Ammon's horn (tissue), 1 donor: ENCODE measurements around the gene GPR37L1.
"Not testable (repeated sequence)": the region's sequence is repeated elsewhere in the genome, so short reads cannot be mapped to it uniquely, and the experiment has no call there.

Source experiments
- DNase-seq: peaks from one replicate; pipeline ENCODE4 v3.0.0-alpha.2; 2016; ENCODE audit warnings: low spot score

GPR37L1 gene

GRCh38 chr1:202154766-202155477 is 32.2 kb downstream of the GPR37L1 start:
- peak; percentile 75 for DNase-seq

- DNase-seq = peak; percentile 35
These were observed 32.8 kb downstream of the GPR37L1 start for GRCh38 chr1:202155478-202156021.

GRCh38 chr1:202156590-202156989 is 33.9 kb downstream of the GPR37L1 start:
- no peak for DNase-seq

- no peak for DNase-seq
These were observed 35.2 kb downstream of the GPR37L1 start for GRCh38 chr1:202157945-202158344.

- DNase-seq = no peak
These were observed 36.3 kb downstream of the GPR37L1 start for GRCh38 chr1:202158810-202159533.

GRCh38 chr1:202159534-202160371 is 37.0 kb downstream of the GPR37L1 start:
- no peak for DNase-seq

GRCh38 chr1:202160377-202160940 is 37.7 kb downstream of the GPR37L1 start, which contains the start of gene PTPN7:
TSS of gene PTPN7 (minus strand) at chr1:202160602. CDS start at chr1:202159402, 1,200 bp downstream.
- DNase-seq = no peak

- peak; percentile 29 for DNase-seq
These were observed 38.7 kb downstream of the GPR37L1 start for GRCh38 chr1:202161151-202162046.

GRCh38 chr1:202162047-202162417 is 39.3 kb downstream of the GPR37L1 start:
- DNase-seq = no peak

- no peak for DNase-seq
These were observed 39.9 kb downstream of the GPR37L1 start for GRCh38 chr1:202162418-202163280.

GRCh38 chr1:202163281-202164270 is 40.9 kb downstream of the GPR37L1 start:
- no peak for DNase-seq

- no peak for DNase-seq
These were observed 41.7 kb downstream of the GPR37L1 start for GRCh38 chr1:202164271-202165037.

GRCh38 chr1:202165267-202165941 is 42.7 kb downstream of the GPR37L1 start:
- DNase-seq = no peak

GRCh38 chr1:202165942-202166843 is 43.5 kb downstream of the GPR37L1 start:
- DNase-seq = no peak

GRCh38 chr1:202167054-202167453 is 44.3 kb downstream of the GPR37L1 start:
- not testable (repeated sequence) for DNase-seq
